Measurements from ENCODE around the gene SUPT5H. TPM values are rescaled to one million over a fixed set of nuclear protein-coding genes. Genes with fewer than 3 reads are reported as not detected.

The SUPT5H gene
- total RNA-seq, 3 donors from 2014 or later (not counting 1 experiment from before 2014, with no cell fraction given), result 228 to 256 (median 230) TPM

DNA sequence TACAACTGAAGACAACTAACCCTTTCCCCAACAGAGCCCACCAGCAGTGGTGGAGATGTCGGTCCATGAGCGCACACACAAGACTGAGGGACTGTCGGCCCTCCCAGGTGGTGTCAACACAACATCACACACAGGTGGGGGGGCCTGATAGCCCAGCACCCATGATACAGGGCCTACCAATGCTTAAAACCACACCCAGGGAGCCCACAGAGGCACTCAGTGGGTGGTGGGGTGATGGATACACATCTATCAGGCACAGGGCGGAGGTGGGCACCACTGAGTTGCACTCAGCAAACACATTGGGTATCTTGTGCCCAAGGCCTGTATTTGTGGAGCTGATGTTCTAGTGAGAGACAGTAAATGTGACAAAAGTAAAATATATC is 45.7 kb upstream of the SUPT5H start:
- Histone ChIP-seq H3K27me3 (ENCODE audit: control insufficient read depth, insufficient read depth, low read length) (no peaks in the 10 kb centered on the region), H3K27ac (ENCODE audit: low read length) (peak overlapping the region; percentile 54), H3K4me3 (ENCODE audit: low read length) (no peak overlapping the region), H3K36me3 (ENCODE audit: control insufficient read depth, insufficient read depth, low read length) (peaks cover 17% of the 10 kb centered on the region), H3K4me1 (ENCODE audit: control insufficient read depth, insufficient read depth, low read length) (peaks cover 76% of the 10 kb centered on the region), H3K9me3 (ENCODE audit: control insufficient read depth, insufficient read depth, low read length) (no peaks in the 10 kb centered on the region)
- WGBS (ENCODE audit: insufficient coverage), result 94% methylated on average over 4 of the region's 4 CpGs
- Mint-ChIP-seq H3K27me3 (ENCODE audit: low read depth in 2 of 2) (no peaks in the 10 kb centered on the region), H3K36me3 (no peaks in the 10 kb centered on the region), H3K27ac (peak overlapping the region; percentile 96 to 97), H3K4me3 (peak overlapping the region; percentile 25), H3K4me1 (peaks cover 52 to 65% of the 10 kb centered on the region in 2 donors), H3K9me3 (no peaks in the 10 kb centered on the region)
- DNase-seq (no peak), ATAC-seq (no peak)
- intact Hi-C loops (cut with micrococcal nuclease), result loop anchor here (5.0 kb wide), 1 partner anchor 83 kb away; the partner anchor contains the start of gene TIMM50
- TF ChIP-seq, protein P1, sequence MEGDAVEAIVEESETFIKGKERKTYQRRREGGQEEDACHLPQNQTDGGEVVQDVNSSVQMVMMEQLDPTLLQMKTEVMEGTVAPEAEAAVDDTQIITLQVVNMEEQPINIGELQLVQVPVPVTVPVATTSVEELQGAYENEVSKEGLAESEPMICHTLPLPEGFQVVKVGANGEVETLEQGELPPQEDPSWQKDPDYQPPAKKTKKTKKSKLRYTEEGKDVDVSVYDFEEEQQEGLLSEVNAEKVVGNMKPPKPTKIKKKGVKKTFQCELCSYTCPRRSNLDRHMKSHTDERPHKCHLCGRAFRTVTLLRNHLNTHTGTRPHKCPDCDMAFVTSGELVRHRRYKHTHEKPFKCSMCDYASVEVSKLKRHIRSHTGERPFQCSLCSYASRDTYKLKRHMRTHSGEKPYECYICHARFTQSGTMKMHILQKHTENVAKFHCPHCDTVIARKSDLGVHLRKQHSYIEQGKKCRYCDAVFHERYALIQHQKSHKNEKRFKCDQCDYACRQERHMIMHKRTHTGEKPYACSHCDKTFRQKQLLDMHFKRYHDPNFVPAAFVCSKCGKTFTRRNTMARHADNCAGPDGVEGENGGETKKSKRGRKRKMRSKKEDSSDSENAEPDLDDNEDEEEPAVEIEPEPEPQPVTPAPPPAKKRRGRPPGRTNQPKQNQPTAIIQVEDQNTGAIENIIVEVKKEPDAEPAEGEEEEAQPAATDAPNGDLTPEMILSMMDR (IDR thresholded peaks at IDR 0.05), result no peak

DNA sequence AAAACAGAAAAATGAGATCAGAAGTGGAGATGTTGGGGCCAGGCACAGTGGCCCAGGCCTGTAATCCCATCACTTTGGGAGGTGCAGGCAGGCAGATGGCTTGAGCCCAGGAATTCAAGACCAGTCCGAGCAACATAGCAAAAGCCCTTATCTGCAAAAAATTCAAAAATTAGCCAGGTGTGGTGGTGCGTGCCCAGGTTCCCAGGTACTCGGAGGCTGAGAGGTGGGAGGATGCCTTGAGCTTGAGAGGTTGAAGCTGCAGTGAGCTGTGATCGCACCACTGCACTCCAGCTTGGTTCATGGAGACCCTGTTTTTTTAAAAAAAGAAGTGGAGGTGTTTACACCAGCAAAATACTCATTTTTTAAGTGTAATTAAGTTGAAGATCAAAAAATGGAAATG is 45.3 kb upstream of the SUPT5H start:
- Mint-ChIP-seq H3K27me3 (ENCODE audit: low read depth in 2 of 2) (no peaks in the 10 kb centered on the region), H3K9me3 (no peaks in the 10 kb centered on the region), H3K27ac (peak overlapping the region; percentile 96 to 97), H3K36me3 (no peaks in the 10 kb centered on the region), H3K4me1 (peaks cover 52 to 67% of the 10 kb centered on the region in 2 donors), H3K4me3 (peak overlapping the region; percentile 25)
- intact Hi-C loops (cut with micrococcal nuclease), result no loop called here
- DNase-seq, result no peak
- Histone ChIP-seq H3K9me3 (ENCODE audit: control insufficient read depth, insufficient read depth, low read length) (no peaks in the 10 kb centered on the region), H3K27me3 (ENCODE audit: control insufficient read depth, insufficient read depth, low read length) (no peaks in the 10 kb centered on the region), H3K36me3 (ENCODE audit: control insufficient read depth, insufficient read depth, low read length) (peaks cover 15% of the 10 kb centered on the region), H3K27ac (ENCODE audit: low read length) (peak overlapping the region; percentile 54), H3K4me3 (ENCODE audit: low read length) (no peak overlapping the region), H3K4me1 (ENCODE audit: control insufficient read depth, insufficient read depth, low read length) (peaks cover 80% of the 10 kb centered on the region)
- WGBS (ENCODE audit: insufficient coverage), result 90% methylated on average over 4 of the region's 4 CpGs
- ATAC-seq, result no peak
- TF ChIP-seq, protein P1 (IDR thresholded peaks at IDR 0.05), result no peak

GRCh38 chr19:39401070-39401548 is 44.3 kb upstream of the SUPT5H start:
- Mint-ChIP-seq H3K4me1 (peaks cover 54 to 73% of the 10 kb centered on the region in 2 donors), H3K27ac (peak overlapping the region; percentile 96 to 97), H3K4me3 (peak overlapping the region; percentile 94), H3K27me3 (ENCODE audit: low read depth in 2 of 2) (no peaks in the 10 kb centered on the region), H3K9me3 (no peaks in the 10 kb centered on the region), H3K36me3 (no peaks in the 10 kb centered on the region)
- H3K4me3 ChIP-seq (ENCODE audit: low read length), result no peak overlapping the region
- no peaks in the 10 kb centered on the region for H3K9me3 ChIP-seq (ENCODE audit: control insufficient read depth, insufficient read depth, low read length)
- peaks cover 90% of the 10 kb centered on the region for H3K4me1 ChIP-seq (ENCODE audit: control insufficient read depth, insufficient read depth, low read length)
- H3K27me3 ChIP-seq (ENCODE audit: control insufficient read depth, insufficient read depth, low read length), result no peaks in the 10 kb centered on the region
- 5% methylated on average over 4 of the region's 4 CpGs for WGBS (ENCODE audit: insufficient coverage)
- intact Hi-C loops (cut with micrococcal nuclease), result loop anchor here (1.0 kb wide), 1 partner anchor 11 kb away; the partner anchor contains the start of gene PLEKHG2
- TF ChIP-seq, protein P1 (IDR thresholded peaks at IDR 0.05), result no peak
- DNase-seq (no peak), ATAC-seq (peak in 1 of 3 donors; percentile 2)
- H3K36me3 ChIP-seq (ENCODE audit: control insufficient read depth, insufficient read depth, low read length), result peaks cover 8% of the 10 kb centered on the region
- H3K27ac ChIP-seq (ENCODE audit: low read length), result peak overlapping the region; percentile 95
